ENCODE measurements around the gene FANCF.

- TF ChIP-seq REST (IDR thresholded peaks at IDR 0.05; ENCODE audit: insufficient read depth in 1 of 2, low read depth in 2 of 2, low read length in 2 of 2), result no peak
- TF ChIP-seq TAF1 (IDR thresholded peaks at IDR 0.05; ENCODE audit: borderline replicate concordance, insufficient read depth, low read length), result no peak
- no peak for TF ChIP-seq SIN3A (IDR thresholded peaks at IDR 0.05; ENCODE audit: borderline replicate concordance, insufficient read depth, low read length)
These were observed 15.2 kb upstream of the FANCF start for GRCh38 chr11:22640862-22641261.
